ENCODE measurements around the gene CREB3.
A peak's percentile ranks its signal among the peaks of the same experiment; 100 is the strongest.

The CREB3 gene

GRCh38 chr9:35732185-35732799 lies at the start of gene CREB3, which contains the start of gene TLN1:
Gene CREB3 (plus strand): TSS chr9:35732666. CDS start chr9:35732773, 107 bp downstream.
Gene TLN1 (minus strand): TSS chr9:35732195. CDS start chr9:35725694, 6,501 bp downstream.
- DNase-seq, result peak; percentile 94

GRCh38 chr9:35683323-35683722 lies 49.1 kb upstream of the CREB3 start:
- no peak for DNase-seq

DNA sequence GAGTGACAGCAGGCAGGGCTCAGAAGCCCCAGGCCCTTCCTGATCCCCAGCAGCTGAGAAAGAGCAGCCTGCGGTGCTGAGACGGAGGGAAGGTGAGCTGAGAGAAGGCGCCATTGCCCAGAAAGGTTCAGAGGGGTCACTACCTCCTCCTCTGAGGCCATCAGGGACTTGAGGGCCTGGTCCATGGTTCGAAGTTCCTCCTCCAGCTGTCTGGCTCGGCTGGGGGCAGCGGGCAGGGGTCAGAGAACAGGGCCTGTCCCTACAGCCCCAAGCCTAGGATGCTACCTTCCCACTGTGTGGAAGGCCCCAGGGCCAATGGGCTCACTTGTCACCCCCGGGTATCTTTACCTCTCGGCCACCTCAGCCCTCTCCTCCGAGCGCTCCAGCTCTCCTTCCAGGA lies 47.5 kb upstream of the CREB3 start:
- no peak for DNase-seq

GRCh38 chr9:35685506-35685905 lies 47.0 kb upstream of the CREB3 start:
- no peak for DNase-seq

- DNase-seq, result no peak
These were observed 46.0 kb upstream of the CREB3 start for GRCh38 chr9:35686222-35687203.

GRCh38 chr9:35687306-35687705 lies 45.2 kb upstream of the CREB3 start:
- no peak for DNase-seq

DNA sequence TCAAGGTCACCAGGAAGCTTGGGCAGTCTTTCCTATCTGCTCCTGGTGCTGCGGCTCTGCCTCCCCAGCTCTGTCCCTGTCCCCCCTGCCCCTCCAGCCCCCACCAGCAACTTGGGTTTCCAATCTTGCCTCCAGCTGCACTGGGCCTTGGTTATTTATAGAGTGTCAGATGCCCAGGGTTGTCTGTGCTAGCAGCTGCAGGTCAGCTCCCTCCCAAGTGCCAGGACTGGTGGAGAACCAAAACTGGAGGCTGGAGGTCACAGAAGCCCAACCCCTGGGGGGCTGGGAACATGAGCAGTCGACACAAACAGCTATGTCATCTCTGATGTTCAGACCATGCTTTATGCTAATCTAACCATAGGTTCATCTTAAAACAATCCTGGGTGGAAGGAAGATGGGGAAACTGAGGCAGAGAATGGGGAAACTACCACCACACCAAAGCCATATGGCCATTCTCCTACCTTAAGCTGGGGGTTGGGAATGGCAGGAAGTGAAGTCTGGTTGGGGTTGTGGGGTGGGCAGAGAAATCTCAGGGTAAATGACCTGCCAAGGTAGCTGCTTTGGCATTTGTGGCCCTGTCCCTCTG lies 44.4 kb upstream of the CREB3 start:
- no peak for DNase-seq

GRCh38 chr9:35688558-35689541 lies 43.6 kb upstream of the CREB3 start:
- DNase-seq, result no peak

DNA sequence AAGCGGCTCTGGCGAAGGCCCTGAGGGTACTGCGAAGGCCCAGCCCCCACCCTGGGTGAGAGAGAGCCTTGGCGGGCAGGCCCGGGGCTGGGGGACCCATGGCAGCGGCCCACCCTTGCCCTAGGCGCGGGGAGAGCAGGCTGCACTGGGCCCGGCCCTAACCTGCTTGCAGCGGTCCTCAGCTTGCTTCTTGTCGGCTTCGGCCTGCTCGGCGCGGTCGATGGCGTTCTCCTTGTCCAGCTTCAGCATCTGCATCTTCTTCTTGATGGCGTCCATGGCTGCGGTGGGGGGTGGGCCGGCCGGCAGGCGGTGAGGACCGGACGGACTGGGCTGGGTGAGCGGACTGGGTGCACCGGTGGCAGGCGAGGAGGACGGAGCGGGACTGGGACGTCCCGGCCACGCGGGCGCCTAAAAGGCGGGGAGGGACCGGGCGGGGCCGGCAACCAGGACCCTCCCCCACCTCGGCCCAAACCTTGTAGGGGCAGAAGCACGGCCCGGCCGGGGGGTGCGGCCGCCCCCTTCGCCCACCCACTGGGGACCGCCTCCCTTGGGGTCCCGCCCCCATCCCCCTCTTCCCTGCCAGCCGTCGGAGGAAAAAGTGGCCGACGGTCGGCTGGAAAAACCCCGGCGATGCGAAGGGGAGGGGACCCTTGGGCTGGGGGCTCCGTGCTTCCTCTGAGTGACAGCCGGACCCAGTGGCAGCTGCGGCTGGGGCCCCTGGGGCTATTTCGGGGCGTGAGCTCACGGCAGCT lies 42.7 kb upstream of the CREB3 start, which contains the start of gene TPM2:
TSS of gene TPM2 (minus strand) at position 384 of the 752 bp plus-strand sequence. CDS start at position 276, 108 bp downstream.
- no peak for DNase-seq

DNA sequence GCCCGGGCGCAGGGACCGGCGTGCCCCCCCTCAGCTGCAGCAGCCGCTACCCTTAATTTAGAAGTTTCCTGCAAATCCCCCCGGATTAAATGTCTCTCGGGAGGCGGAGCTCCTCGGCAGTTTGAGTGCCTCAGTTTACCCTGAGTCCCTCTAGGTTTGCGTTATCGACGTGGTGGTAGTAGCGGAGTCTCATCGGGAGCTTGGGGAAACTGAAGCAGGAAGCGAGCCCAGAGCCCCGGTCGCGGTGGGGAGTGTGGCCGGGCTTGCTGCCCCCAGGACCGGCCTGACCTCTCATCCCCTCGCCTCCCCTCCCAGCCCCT lies 42.2 kb upstream of the CREB3 start:
- no peak for DNase-seq

DNA sequence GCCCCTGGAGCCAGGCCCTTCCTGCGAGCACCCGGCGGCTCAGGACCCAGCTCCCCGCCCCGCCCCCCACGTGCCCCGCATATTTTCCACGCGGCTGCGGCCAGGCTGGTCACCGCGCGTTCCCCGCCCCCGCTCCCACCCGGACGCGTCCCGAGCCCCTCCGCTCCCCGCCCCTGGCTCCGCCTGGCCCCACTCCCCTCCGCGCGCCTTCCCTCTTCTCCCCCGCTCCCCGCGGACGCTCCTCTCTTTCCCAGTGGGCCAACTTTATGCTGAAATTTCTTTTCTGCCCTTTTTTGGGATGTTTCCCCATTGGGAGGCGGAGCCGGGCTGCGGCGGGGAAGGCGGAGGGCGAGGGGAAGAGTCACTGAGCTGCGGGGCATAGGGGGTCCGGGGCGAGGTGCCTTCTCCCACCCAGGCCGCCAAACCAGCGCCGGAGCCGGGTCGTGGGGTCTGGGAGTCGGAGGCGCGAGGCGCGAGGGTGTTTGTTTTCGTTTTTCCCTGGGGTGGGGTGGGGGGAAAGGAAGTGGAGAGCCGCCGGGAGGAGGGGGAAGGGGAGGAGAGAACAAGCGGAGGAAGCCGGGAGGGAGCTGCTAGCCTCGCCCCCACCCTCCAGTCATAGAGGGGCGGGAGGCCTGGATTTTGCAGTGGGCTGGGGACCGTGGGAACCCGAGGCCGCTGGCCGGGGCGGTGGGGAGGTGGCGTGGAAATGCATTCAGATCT lies 41.7 kb upstream of the CREB3 start:
- no peak for DNase-seq

- DNase-seq, result no peak
These were observed 41.2 kb upstream of the CREB3 start for GRCh38 chr9:35691334-35691650.

DNA sequence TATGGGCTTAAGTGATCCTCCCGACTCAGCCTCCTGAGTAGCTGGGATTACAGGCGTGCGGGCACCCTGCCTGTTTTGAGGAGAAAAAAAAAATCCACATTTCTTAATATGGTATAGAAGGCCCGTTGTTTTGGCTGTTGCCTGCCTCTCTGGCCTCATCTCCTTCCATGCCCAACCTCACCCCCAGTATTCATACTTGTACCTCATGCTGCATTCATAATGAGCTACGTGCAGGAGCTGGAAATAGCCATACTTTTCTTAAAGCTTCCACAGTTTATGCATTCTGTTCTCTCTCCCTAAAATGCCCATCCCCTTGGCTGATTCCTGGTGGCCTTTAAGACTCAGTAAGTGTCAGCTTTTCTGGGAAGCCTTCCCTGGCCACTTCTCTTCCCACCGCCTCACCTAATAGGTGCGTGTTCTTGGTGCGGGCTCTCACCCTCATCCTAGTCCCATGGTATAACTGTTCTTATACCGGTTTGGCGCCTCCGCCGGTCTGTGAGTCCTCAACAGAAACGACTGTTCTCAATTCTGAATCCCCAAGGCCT lies 40.6 kb upstream of the CREB3 start:
- DNase-seq, result no peak

DNA sequence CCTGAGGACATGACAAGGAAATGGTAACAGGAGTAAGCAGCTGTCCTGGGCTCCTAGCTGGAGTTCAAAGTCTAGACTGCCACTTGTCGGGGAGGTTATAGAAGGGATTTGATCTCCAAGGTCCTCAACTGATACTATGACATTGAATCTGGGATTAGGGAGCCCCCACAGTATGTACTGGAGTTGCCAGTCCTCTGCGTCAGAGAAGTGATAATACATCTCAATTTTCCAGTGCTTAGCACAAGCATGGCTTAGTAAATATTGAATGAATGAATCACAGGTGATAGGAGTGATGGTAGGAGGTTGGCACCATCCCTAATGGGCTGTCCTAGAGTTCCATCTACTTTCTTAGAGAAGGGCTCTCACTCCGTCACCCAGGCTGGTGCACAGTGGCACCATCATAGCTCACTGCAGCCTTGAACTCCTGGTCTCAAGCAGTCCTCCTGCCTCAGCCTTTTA lies 36.5 kb upstream of the CREB3 start:
- no peak for DNase-seq

DNA sequence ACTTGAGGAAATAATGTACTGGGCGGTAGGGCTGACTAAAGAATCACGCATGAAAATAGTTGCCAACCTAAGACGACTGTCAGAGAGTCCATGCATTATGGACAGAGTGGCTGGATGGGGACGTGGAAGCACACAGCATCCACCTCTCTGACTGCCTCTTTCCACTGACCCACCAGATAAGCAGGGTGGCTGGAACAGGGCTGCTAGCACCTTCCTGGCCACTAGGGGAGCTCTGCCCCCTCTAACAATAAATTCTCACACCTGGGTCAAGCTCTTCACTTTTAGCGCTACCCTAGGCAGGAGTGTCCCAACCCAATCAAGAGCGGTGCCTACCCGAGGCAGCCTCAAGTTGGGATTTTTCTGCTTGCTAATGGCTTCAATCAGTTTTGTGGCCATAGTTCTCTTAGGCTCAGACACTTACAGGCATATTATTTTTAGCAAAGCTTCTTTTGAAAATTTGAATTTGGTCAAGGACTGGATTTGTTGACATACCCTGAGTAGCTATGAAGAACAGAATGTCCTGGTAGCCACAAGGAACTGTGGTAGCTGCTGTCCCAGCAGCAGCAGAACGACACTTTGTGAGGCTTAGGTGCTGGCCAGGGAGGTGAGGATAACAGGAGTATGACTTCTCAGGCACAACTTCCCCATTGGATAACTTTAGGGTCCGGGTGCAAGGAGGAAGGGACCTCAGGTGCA lies 35.8 kb upstream of the CREB3 start:
- no peak for DNase-seq

- DNase-seq, result no peak
These were observed 35.0 kb upstream of the CREB3 start for GRCh38 chr9:35697486-35697885.

DNA sequence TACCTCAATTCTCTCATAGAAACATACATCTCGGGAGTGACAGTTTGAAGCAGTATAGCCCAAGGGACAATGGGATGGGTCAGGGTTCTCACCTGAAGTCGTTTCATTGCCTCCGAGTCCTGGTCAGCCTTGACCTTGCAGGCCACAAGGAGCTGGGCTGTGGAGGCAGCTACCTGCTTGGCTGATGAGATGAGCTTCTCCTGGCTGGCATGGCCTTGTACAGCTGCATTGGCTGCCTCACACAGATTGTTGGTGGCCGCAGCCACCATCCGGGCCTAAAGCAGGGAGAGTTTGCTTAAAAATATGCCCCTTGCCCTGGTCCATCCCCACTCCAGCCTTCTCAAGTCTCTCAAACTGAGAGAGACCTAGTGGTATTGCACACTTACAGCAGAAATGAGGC lies 34.2 kb upstream of the CREB3 start:
- no peak for DNase-seq

- no peak for DNase-seq
These were observed 32.4 kb upstream of the CREB3 start for GRCh38 chr9:35700031-35700430.

- no peak for DNase-seq
These were observed 31.5 kb upstream of the CREB3 start for GRCh38 chr9:35700942-35701341.

GRCh38 chr9:35702696-35703095 lies 29.8 kb upstream of the CREB3 start:
- no peak for DNase-seq

Data from NCI-H2107 (cell line).